IPS-NIHi11 (cell line): ENCODE measurements around the gene RND2.

ENCODE experiments used
- DNase-seq: peaks from one replicate; pipeline ENCODE4 v3.0.0; 2012; ENCODE audit warnings: mixed read lengths, low spot score

Gene RND2

GRCh38 chr17:43079641-43080302 lies 54.7 kb downstream of the RND2 start:
- no peak for DNase-seq
